Body of pancreas (tissue), 4 donors: ENCODE measurements around the gene MTCH1.

Experiments
- CTCF ChIP-seq, 7 experiments: fragments of 450-650 bp in 4 of 7; fragments of 200-600 bp in 3 of 7; sonication (generic) in 3 of 7; IDR thresholded peaks; one replicate each; pipeline ENCODE4 v1.5.1; 2016 to 2019; ENCODE audit warnings: antibody characterized with exemption in 7 of 7
- POLR2A ChIP-seq, 3 donors: fragments of 450-650 bp; IDR thresholded peaks; one replicate each; pipeline ENCODE4 v1.6.1; 2016; ENCODE audit warnings: antibody characterized with exemption in 3 of 3, mild to moderate bottlenecking in 2 of 3

GRCh38 chr6:36980876-36981619 is 4.9 kb downstream of the MTCH1 start:
- TF ChIP-seq CTCF (IDR thresholded peaks at IDR 0.05) (no peak), POLR2A (IDR thresholded peaks at IDR 0.05) (no peak)
